Memory B cell (primary cell): ENCODE results near the gene OGT.
"Not testable (repeated sequence)": the region's sequence is repeated elsewhere in the genome, so short reads cannot be mapped to it uniquely, and the experiment has no call there.

ENCODE experiments used
- ATAC-seq: fragments of 150-1000 bp; cut with Tn5 transposase; 2 replicates; pipeline ENCODE4 v1.10.0; 2021; ENCODE audit warnings: low read depth, mild to moderate bottlenecking, moderate library complexity
- DNase-seq, 2 donors: peaks; one replicate each; pipeline ENCODE4 v3.0.0; 2022; ENCODE audit warnings: low spot score in 2 of 2
- H3K27ac Mint-ChIP-seq: one replicate; pipeline ENCODE4 v1.8.0; 2022; ENCODE audit warnings: mild to moderate bottlenecking, moderate library complexity, mixed read lengths
- H3K27me3 Mint-ChIP-seq: one replicate; pipeline ENCODE4 v1.8.0; 2022; ENCODE audit warnings: mixed read lengths
- H3K36me3 Mint-ChIP-seq: one replicate; pipeline ENCODE4 v1.8.0; 2022; ENCODE audit warnings: mild to moderate bottlenecking, mixed read lengths
- H3K4me1 Mint-ChIP-seq: one replicate; pipeline ENCODE4 v1.8.0; 2022; ENCODE audit warnings: mixed read lengths
- H3K4me3 Mint-ChIP-seq: one replicate; pipeline ENCODE4 v1.8.0; 2022; ENCODE audit warnings: mild to moderate bottlenecking, moderate library complexity, mixed read lengths
- H3K9me3 Mint-ChIP-seq: one replicate; pipeline ENCODE4 v1.8.0; 2022; ENCODE audit warnings: mixed read lengths

Gene OGT

DNA sequence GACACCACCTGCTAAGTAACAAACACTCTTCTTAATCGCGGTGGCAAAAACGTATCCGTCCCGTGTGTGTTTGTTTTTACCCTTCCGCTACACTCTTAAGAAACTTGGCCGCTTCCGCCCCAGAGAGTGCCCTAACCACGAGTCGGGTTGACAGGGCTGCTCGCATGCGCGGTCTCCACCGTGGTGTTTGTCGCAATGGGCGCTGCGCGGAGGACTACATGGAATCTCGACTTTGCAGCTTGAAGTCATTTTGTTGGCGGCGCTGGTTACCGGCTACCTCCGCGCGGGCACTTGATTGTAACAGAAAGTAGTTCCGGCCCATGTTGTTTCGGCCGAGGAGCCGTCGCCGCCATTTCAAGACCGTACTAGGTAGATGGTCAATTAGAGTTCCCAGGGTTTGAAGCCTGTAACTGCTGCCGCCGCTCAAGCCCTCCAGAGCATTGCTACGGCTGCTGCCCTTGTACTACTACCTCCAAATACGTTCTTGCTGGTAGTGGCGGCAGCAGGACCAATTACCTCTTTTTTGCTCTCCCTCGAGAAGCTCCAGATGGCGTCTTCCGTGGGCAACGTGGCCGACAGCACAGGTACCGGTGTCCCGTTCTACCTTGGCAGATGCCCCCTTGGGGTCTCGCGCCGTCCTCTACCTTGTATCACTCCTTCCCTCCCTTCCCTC, at the start of gene OGT:
TSS of gene OGT (plus strand) at position 352 of the 673 bp plus-strand sequence. CDS start at position 548, 196 bp downstream.
- peaks cover 13% of the 10 kb centered on the region for H3K4me1 Mint-ChIP-seq
- DNase-seq (peak; percentile 73 to 86), ATAC-seq (peak; percentile 88)
- H3K27me3 Mint-ChIP-seq = no peaks in the 10 kb centered on the region
- peak within 1 kb of the TSS; percentile 99 for H3K27ac Mint-ChIP-seq
- H3K4me3 Mint-ChIP-seq = peak within 1 kb of the TSS; percentile 100
- H3K36me3 Mint-ChIP-seq = peaks cover 7% of the 10 kb centered on the region
- H3K9me3 Mint-ChIP-seq = no peaks in the 10 kb centered on the region

- H3K27me3 Mint-ChIP-seq = no peaks in the 10 kb centered on the region
- H3K36me3 Mint-ChIP-seq = no peaks in the 10 kb centered on the region
- H3K27ac Mint-ChIP-seq = no peak overlapping the region
- no peak overlapping the region for H3K4me3 Mint-ChIP-seq
- ATAC-seq = no peak
- no peaks in the 10 kb centered on the region for H3K9me3 Mint-ChIP-seq
- H3K4me1 Mint-ChIP-seq = peaks cover 7% of the 10 kb centered on the region
- DNase-seq = no peak
Observed at GRCh38 chrX:71487814-71488213, 45.1 kb upstream of the OGT start.

DNA sequence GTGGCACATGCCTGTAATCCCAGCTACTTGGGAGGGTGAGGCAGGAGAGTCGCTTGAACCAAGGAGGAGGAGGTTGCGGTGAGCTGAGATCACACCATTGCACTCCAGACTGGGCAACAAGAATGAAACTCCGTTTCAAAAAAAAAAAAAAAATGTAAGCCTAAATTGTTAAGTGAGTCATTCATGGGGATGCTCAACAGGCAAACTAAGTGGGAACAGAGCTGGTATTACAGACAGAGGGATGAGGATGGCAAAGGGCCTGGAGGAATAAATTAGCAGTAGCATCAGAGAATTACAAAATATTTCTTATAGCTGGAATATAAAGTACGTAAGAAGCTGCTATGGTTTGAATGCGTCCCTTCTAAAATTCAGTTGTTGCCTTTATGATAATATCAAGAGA, 43.4 kb upstream of the OGT start:
- ATAC-seq (no peak), DNase-seq (no peak)
- Mint-ChIP-seq H3K27ac (no peak overlapping the region), H3K4me1 (peaks cover 10% of the 10 kb centered on the region), H3K4me3 (no peak overlapping the region), H3K36me3 (no peaks in the 10 kb centered on the region), H3K9me3 (no peaks in the 10 kb centered on the region), H3K27me3 (no peaks in the 10 kb centered on the region)

DNA sequence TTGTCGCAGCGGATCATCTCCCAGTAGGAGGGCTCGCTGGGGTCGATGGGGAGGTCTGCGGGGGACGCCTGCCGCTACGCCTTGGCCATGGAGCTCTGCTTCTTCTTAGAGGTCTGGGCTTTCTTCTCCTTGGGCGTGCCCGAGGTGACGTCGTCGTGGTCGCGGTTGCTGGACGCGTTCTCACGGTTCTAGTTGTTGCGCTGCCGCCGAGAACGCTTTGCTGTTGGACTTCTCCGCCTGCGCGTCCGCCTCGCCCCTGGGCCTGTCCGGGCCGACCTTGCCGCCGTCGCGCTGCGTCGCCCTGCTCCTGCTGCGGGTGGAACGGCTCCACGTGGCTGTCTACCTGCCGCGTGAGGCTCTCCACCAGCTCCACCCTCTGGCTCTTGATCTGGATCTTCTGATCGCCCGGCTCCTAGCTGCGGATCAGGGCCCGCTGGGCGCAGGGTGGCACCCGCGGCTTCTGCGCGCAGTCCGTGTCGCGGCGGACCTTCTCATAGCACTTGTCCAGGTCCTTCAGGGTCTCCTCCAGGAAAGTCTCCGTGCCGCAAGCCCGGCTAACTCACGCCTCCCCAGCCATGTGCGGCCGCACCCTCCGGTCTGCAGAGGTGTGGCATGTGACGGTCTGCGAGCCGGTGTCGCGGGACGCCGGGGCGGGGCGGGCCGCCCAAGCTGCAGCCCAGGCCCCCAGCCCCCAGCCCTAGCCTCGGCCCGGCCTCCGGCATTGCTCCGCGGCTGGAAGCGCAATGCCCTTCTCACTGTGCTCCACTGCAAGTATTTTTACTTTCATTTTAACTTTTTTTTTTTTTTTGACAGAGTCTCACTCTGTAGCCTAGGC, 40.5 kb upstream of the OGT start:
- ATAC-seq = peak; percentile 70
- H3K4me3 Mint-ChIP-seq = peak overlapping the region; percentile 85

DNA sequence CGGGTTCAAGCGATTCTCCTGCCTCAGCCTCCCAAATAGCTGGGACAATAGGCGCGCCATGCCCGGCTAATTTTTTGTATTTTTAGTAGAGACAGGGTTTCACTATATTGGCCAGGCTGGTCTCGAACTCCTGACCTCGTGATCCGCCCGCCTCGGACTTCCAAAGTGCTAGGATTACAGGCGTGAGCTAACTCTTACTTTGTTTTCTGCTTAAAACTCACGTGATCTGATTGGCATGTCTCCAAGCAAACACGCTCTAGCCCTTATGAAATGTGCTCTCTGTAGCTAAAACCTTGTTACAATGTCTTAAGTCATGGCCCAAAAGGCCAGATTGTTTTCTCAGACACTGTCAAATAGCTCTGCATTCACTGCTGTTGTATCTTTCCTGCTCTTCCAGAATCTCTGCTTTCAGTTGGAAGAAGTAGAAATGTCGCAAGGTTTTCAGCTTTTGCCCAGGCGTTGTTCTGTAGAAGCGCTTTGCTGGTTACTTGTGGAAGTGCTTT, 39.7 kb upstream of the OGT start:
- Mint-ChIP-seq H3K4me1 (peaks cover 12% of the 10 kb centered on the region), H3K27me3 (no peaks in the 10 kb centered on the region), H3K27ac (no peak overlapping the region), H3K9me3 (no peaks in the 10 kb centered on the region), H3K36me3 (no peaks in the 10 kb centered on the region), H3K4me3 (peak overlapping the region; percentile 85)
- ATAC-seq = no peak
- no peak for DNase-seq

More for the DNA sequence above, 40.5 kb upstream of the OGT start:
- Mint-ChIP-seq H3K4me1 (peaks cover 12% of the 10 kb centered on the region), H3K9me3 (no peaks in the 10 kb centered on the region), H3K36me3 (no peaks in the 10 kb centered on the region), H3K27ac (peak overlapping the region; percentile 74), H3K27me3 (no peaks in the 10 kb centered on the region)
- DNase-seq = peak; percentile 14 to 31

DNA sequence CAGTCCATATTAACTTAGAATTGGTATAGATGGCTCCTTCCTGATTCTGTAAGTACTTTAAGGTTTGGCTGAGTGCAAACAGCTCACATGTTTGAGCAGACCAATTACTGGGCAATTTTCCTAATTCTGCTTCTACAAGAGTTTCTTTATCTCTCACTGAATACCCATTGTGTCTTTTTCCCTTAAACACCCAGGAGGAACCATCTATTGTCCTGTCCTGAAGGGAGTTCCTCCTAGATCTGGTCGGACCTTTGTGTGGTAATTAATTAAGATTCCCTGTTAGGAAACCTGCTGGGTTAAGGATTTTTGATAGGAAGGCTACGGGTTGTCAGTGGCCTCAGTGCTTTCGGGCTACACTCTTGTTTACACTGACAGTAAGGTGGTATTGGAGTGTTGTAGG, 36.9 kb upstream of the OGT start:
- H3K4me3 Mint-ChIP-seq, H3K9me3 Mint-ChIP-seq, H3K36me3 Mint-ChIP-seq, H3K27me3 Mint-ChIP-seq, H3K27ac Mint-ChIP-seq, DNase-seq, ATAC-seq: not testable (repeated sequence)
- peaks cover 11% of the 10 kb centered on the region for H3K4me1 Mint-ChIP-seq

- no peak overlapping the region for H3K27ac Mint-ChIP-seq
- H3K27me3 Mint-ChIP-seq = no peaks in the 10 kb centered on the region
Observed at GRCh38 chrX:71496476-71496875, 36.4 kb upstream of the OGT start.

DNA sequence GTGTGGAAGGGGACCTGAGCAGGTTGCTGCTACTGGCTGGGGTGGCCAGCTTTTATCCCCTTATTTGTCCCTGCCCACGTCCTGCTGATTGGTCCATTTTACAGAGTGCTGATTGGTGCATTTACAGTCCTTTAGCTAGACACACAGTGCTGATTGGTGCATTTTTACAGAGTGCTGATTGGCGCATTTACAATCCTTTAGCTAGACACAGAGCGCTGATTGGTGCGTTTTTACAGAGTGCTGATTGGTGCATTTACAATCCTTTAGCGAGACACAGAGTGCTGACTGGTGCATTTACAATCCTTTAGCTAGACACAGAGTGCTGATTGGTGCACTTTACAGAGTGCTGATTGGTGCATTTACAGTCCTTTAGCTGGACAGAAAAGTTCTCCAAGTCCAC, 30.8 kb upstream of the OGT start:
- not testable (repeated sequence) for H3K27me3 Mint-ChIP-seq

More at GRCh38 chrX:71496476-71496875, 36.4 kb upstream of the OGT start:
- H3K9me3 Mint-ChIP-seq = no peaks in the 10 kb centered on the region
- peaks cover 10% of the 10 kb centered on the region for H3K4me1 Mint-ChIP-seq
- no peaks in the 10 kb centered on the region for H3K36me3 Mint-ChIP-seq
- DNase-seq (no peak), ATAC-seq (no peak)
- peak overlapping the region; percentile 2 for H3K4me3 Mint-ChIP-seq

DNA sequence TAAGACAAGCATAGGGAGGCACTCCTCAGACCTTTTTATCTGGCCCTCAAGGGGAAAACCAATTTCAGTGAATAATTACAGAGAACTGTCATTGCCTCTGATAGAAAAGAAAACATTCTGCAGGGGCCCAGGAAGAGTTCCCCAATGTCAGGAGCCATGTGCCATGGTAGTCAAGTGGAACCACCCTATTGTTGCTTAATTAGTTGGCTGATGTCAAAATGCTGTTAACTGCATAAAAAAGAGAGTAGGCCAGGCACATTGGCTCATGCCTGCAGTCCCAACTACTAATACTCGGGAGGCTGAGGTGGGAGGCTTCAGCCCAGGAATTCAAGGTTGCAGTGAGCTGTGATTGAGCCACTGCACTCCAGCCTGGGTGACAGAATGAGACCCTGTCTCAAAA, 28.6 kb upstream of the OGT start:
- DNase-seq (no peak), ATAC-seq (no peak)
- Mint-ChIP-seq H3K4me1 (peaks cover 3% of the 10 kb centered on the region), H3K27ac (no peak overlapping the region), H3K9me3 (no peaks in the 10 kb centered on the region), H3K27me3 (no peaks in the 10 kb centered on the region), H3K36me3 (no peaks in the 10 kb centered on the region), H3K4me3 (no peak overlapping the region)

More for the DNA sequence above, 30.8 kb upstream of the OGT start:
- H3K36me3 Mint-ChIP-seq, ATAC-seq, H3K27ac Mint-ChIP-seq, H3K4me1 Mint-ChIP-seq, H3K4me3 Mint-ChIP-seq, DNase-seq, H3K9me3 Mint-ChIP-seq: not testable (repeated sequence)

GRCh38 chrX:71509289-71509688, 23.6 kb upstream of the OGT start:
- ATAC-seq = no peak
- peaks cover 5% of the 10 kb centered on the region for H3K9me3 Mint-ChIP-seq
- H3K36me3 Mint-ChIP-seq = peaks cover 5% of the 10 kb centered on the region
- DNase-seq = no peak
- H3K27me3 Mint-ChIP-seq = peaks cover 3% of the 10 kb centered on the region
- H3K4me3 Mint-ChIP-seq = no peak overlapping the region
- peaks cover 3% of the 10 kb centered on the region for H3K4me1 Mint-ChIP-seq
- H3K27ac Mint-ChIP-seq = no peak overlapping the region

DNA sequence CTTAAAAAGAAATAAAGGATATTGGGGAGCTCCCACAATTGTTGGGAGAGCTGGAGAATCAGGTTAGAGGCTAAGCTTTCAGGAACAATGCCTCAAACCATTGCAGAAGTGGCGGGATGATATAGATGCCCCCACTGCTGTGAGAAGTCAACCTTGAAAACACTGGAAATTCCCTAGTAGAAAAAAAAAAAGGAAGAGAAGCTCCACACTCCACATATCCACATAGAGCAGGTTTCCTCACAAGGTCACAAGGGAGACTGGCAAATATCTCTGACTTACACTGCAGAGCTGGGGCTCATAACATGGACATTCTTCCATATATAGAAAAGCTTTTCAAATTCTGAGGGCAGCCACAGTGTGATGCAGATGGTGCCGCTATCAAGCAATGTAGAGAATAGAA, 22.7 kb upstream of the OGT start:
- H3K27me3 Mint-ChIP-seq = peaks cover 3% of the 10 kb centered on the region
- peaks cover 5% of the 10 kb centered on the region for H3K36me3 Mint-ChIP-seq
- peaks cover 5% of the 10 kb centered on the region for H3K9me3 Mint-ChIP-seq
- no peak for DNase-seq
- H3K27ac Mint-ChIP-seq = no peak overlapping the region
- H3K4me1 Mint-ChIP-seq = peaks cover 7% of the 10 kb centered on the region
- H3K4me3 Mint-ChIP-seq = no peak overlapping the region
- ATAC-seq = no peak

DNA sequence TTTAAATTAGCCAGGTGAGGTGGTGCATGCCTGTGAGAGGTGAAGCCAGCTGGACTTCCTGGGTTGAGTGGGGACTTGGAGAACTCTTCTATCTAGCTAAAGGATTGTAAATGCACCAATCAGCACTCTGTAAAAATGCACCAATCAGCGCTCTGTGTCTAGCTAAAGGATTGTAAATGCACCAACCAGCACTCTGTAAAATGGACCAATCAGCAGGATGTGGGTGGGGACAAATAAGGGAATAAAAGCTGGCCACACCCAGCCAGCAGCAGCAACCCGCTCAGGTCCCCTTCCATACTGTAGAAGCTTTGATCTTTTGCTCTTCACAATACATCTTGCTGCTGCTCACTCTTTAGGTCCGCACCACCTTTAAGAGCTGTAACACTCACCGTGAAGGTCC, 19.2 kb upstream of the OGT start:
- not testable (repeated sequence) for ATAC-seq, H3K4me3 Mint-ChIP-seq, DNase-seq, H3K27me3 Mint-ChIP-seq, H3K36me3 Mint-ChIP-seq, H3K9me3 Mint-ChIP-seq, H3K27ac Mint-ChIP-seq, H3K4me1 Mint-ChIP-seq

DNA sequence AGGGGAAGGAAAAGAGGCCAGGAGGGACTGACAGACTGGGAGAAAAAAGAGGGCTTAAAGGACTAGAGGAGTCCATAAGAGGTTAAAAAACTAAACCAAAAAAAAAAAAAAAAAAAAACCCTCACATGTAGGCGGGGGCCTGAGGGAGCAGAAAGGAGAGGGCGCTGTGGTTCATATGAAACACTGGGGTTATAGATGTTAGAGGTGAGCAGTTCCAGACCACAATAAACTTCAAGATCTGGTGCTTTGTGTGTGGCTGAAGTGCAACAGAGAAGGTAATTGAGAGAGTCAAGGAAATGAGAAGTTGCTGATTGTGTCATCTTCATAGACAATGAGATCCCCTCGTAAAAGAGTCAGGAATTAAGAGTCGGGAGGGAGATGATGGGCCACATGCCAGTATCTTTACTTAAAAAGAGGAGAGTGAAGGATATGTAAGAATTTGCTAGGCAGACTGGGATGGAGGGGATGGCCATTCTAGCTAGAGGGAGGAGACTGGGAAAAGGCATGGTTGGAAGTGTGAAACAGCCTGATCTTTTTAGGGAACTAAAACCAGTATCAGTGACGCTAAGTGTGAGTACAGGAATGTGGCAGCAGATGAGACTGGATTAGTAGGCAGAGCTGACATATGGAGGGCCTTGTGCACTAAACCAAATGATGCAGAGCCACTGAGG, 18.4 kb upstream of the OGT start:
- Mint-ChIP-seq H3K36me3 (peaks cover 7% of the 10 kb centered on the region), H3K27ac (no peak overlapping the region), H3K4me3 (no peak overlapping the region), H3K9me3 (peaks cover 5% of the 10 kb centered on the region), H3K4me1 (peaks cover 3% of the 10 kb centered on the region), H3K27me3 (peaks cover 3% of the 10 kb centered on the region)
- ATAC-seq (peak; percentile 54), DNase-seq (no peak)

- Mint-ChIP-seq H3K4me3 (no peak overlapping the region), H3K9me3 (peaks cover 5% of the 10 kb centered on the region), H3K27me3 (peaks cover 3% of the 10 kb centered on the region), H3K27ac (no peak overlapping the region), H3K36me3 (peaks cover 7% of the 10 kb centered on the region), H3K4me1 (peaks cover 3% of the 10 kb centered on the region)
- ATAC-seq (no peak), DNase-seq (no peak)
Observed at GRCh38 chrX:71515038-71515396, 17.9 kb upstream of the OGT start.
